Activated naive CD8-positive, alpha-beta T cell treated with anti-CD3 and anti-CD28 coated beads, Interleukin-2, amount 10 ng/mL, durations not matched to agents 7 days and 5 days (primary cell): ENCODE data around the gene OR2C1. TPM values are rescaled to one million over a fixed set of nuclear protein-coding genes. Genes with fewer than 3 reads are reported as not detected.

Experiments used
- ATAC-seq: fragments of 150-1000 bp; cut with Tn5 transposase; one replicate; pipeline ENCODE4 v1.10.0; 2021; ENCODE audit warnings: low read depth, moderate library complexity
- POLR2A ChIA-PET: fragments of 350-600 bp; sonication (Branson Sonifier 250); formaldehyde crosslinking; loops from one replicate; lab custom pipeline; 2021; ENCODE audit warnings: antibody characterized with exemption; lab: Charles Lee
- DNase-seq: peaks from one replicate; pipeline ENCODE4 v3.0.0; 2021
- H3K27ac Mint-ChIP-seq: one replicate; pipeline ENCODE4 v1.8.0; 2022; ENCODE audit warnings: mild to moderate bottlenecking, mixed read lengths
- H3K27me3 Mint-ChIP-seq: one replicate; pipeline ENCODE4 v1.8.0; 2022; ENCODE audit warnings: mild to moderate bottlenecking, moderate library complexity, mixed read lengths
- H3K36me3 Mint-ChIP-seq: one replicate; pipeline ENCODE4 v1.8.0; 2021; ENCODE audit warnings: mild to moderate bottlenecking, mixed read lengths
- H3K4me1 Mint-ChIP-seq: one replicate; pipeline ENCODE4 v1.8.0; 2021; ENCODE audit warnings: mixed read lengths
- H3K4me3 Mint-ChIP-seq: one replicate; pipeline ENCODE4 v1.8.0; 2022; ENCODE audit warnings: mild to moderate bottlenecking, moderate library complexity, mixed read lengths
- H3K9me3 Mint-ChIP-seq: one replicate; pipeline ENCODE4 v1.8.0; 2021; ENCODE audit warnings: mixed read lengths
- total RNA-seq, 2 experiments: library from RNA; stranded (reverse); gene quantifications; one replicate each; pipeline ENCODE4 v1.2.3, GENCODE V29; 2021

The OR2C1 gene
- total RNA-seq: not detected

DNA sequence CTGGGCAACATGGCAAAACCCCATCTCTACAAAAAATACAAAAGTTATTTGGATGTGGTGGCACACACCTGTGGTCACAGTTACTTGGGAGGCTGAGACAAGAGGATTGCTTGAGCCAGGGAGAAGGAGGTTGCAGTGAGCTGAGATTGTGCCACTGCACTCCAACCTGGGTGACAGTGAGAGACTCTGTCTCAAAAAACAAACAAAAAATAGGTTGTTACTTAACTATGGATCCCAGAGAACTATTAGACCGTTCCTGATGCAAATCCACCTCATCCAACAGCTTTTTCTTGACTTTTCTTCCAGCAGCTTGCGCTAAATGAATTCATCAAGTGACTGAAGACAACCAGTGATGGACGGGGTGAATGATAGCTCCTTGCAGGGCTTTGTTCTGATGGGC lies at the start of gene OR2C1:
OR2C1 (plus strand) TSS at position 301 of the 400 bp plus-strand sequence; CDS start at position 353, 52 bp downstream.
- POLR2A ChIA-PET: no interaction called here

DNA sequence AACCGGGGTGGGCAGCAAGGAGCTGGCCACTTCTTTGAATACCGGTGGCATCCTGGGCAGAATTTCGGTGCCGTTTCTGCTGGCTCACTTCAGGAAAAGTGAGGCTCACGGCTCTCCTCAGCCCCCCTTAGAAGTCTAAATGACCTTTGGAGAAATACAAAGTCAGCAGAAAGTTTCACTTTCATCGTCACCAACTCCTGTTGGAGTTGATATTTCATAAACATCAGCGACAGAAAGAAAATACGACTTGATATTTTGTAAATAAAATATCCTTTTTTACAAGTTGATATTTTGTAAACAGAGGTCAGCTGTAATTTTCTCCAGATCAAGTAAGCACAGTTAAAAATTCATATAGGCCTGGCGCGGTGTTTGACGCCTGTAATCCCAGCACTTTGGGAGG lies 49.6 kb upstream of the OR2C1 start:
- POLR2A ChIA-PET: interaction anchor here (0.9 to 3.1 kb wide), 10 partner anchors 8 to 272 kb away, joined by 3 to 31 read pairs (median 4); partner anchors contain the start of genes ZNF174, ZNF263 and ZSCAN32

More for the DNA sequence above, at the start of gene OR2C1:
- Mint-ChIP-seq H3K27me3 (peaks cover 4% of the 10 kb centered on the region), H3K9me3 (peaks cover 21% of the 10 kb centered on the region), H3K36me3 (no peaks in the 10 kb centered on the region), H3K4me3 (no peak within 1 kb of the TSS), H3K27ac (no peak within 1 kb of the TSS), H3K4me1 (peaks cover 2% of the 10 kb centered on the region)
- ATAC-seq: no peak
- no peak for DNase-seq

DNA sequence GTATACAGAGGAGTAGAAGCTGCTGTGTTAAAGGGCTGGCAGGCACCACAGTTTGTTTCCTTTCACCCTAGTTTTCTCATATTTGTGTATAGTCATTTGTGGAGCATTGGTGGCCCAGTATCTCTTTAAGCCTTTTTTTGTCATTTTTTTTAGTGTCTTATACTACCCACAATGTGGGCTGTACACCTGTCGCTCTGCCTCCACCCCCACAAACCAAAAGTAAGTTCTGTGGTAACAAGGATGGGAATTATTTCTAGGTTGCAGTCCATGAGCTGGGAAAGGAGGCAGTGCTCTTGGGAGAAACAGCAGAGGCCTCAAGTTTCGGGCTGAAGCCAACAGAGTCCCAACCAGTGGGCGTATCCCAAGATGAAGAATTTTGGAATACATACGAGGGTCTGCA lies 44.2 kb upstream of the OR2C1 start:
- peaks cover 97% of the 10 kb centered on the region for H3K36me3 Mint-ChIP-seq
- no peak for ATAC-seq
- no peak overlapping the region for H3K4me3 Mint-ChIP-seq
- peaks cover 3% of the 10 kb centered on the region for H3K4me1 Mint-ChIP-seq
- no peak for DNase-seq
- no peak overlapping the region for H3K27ac Mint-ChIP-seq
- POLR2A ChIA-PET: no interaction called here
- peaks cover 49% of the 10 kb centered on the region for H3K9me3 Mint-ChIP-seq
- no peaks in the 10 kb centered on the region for H3K27me3 Mint-ChIP-seq

More for the DNA sequence above, 49.6 kb upstream of the OR2C1 start:
- peaks cover 78% of the 10 kb centered on the region for H3K36me3 Mint-ChIP-seq
- peak overlapping the region; percentile 81 for H3K4me3 Mint-ChIP-seq
- no peak for ATAC-seq
- peaks cover 16% of the 10 kb centered on the region for H3K4me1 Mint-ChIP-seq
- H3K9me3 Mint-ChIP-seq: peaks cover 29% of the 10 kb centered on the region
- DNase-seq: no peak
- no peaks in the 10 kb centered on the region for H3K27me3 Mint-ChIP-seq
- peak overlapping the region; percentile 86 for H3K27ac Mint-ChIP-seq

GRCh38 chr16:3317315-3317999 lies 38.2 kb upstream of the OR2C1 start:
- peaks cover 63% of the 10 kb centered on the region for H3K9me3 Mint-ChIP-seq
- POLR2A ChIA-PET: interaction anchor here (1.2 to 1.8 kb wide), 2 partner anchors 12 to 84 kb away, joined by 5 to 6 read pairs; partner anchors contain the start of genes TIGD7, ZNF174 and ZNF75A
- ATAC-seq: no peak
- no peaks in the 10 kb centered on the region for H3K4me1 Mint-ChIP-seq
- H3K36me3 Mint-ChIP-seq: peaks cover 72% of the 10 kb centered on the region
- H3K27me3 Mint-ChIP-seq: no peaks in the 10 kb centered on the region
- no peak overlapping the region for H3K27ac Mint-ChIP-seq
- DNase-seq: no peak
- no peak overlapping the region for H3K4me3 Mint-ChIP-seq

- peaks cover 35% of the 10 kb centered on the region for H3K9me3 Mint-ChIP-seq
- POLR2A ChIA-PET: no interaction called here
- H3K4me3 Mint-ChIP-seq: no peak overlapping the region
- peaks cover 28% of the 10 kb centered on the region for H3K36me3 Mint-ChIP-seq
- DNase-seq (no peak), ATAC-seq (no peak)
- no peaks in the 10 kb centered on the region for H3K27me3 Mint-ChIP-seq
- no peaks in the 10 kb centered on the region for H3K4me1 Mint-ChIP-seq
- H3K27ac Mint-ChIP-seq: no peak overlapping the region
These were observed 33.9 kb upstream of the OR2C1 start for GRCh38 chr16:3321816-3322215.

DNA sequence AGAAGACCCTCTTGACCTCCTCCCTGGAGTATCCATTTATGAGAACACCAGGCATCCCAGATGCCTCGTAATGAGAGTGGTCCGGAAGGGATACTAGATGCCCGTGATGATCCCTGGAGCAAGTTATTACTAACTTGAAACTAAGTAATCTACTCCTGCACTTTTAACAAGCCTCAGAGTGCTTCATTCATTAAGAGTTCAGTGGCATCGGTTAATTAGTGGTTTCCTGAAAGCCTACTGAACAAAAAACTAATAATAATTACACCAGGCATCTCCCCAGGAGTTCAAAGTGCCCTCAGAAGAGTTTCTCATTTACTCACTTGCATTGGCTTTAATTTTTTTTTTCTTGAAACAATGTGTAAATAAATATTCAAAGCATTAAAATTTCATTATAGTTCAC lies 28.2 kb upstream of the OR2C1 start:
- Mint-ChIP-seq H3K27me3 (peaks cover 3% of the 10 kb centered on the region), H3K4me1 (no peaks in the 10 kb centered on the region), H3K9me3 (peaks cover 14% of the 10 kb centered on the region), H3K27ac (no peak overlapping the region), H3K4me3 (no peak overlapping the region), H3K36me3 (no peaks in the 10 kb centered on the region)
- POLR2A ChIA-PET: no interaction called here
- ATAC-seq (no peak), DNase-seq (no peak)

GRCh38 chr16:3328104-3328503 lies 27.6 kb upstream of the OR2C1 start:
- ATAC-seq (no peak), DNase-seq (no peak)
- Mint-ChIP-seq H3K27me3 (peaks cover 3% of the 10 kb centered on the region), H3K36me3 (no peaks in the 10 kb centered on the region), H3K9me3 (peaks cover 14% of the 10 kb centered on the region), H3K4me1 (no peaks in the 10 kb centered on the region), H3K27ac (no peak overlapping the region), H3K4me3 (no peak overlapping the region)
- POLR2A ChIA-PET: no interaction called here

DNA sequence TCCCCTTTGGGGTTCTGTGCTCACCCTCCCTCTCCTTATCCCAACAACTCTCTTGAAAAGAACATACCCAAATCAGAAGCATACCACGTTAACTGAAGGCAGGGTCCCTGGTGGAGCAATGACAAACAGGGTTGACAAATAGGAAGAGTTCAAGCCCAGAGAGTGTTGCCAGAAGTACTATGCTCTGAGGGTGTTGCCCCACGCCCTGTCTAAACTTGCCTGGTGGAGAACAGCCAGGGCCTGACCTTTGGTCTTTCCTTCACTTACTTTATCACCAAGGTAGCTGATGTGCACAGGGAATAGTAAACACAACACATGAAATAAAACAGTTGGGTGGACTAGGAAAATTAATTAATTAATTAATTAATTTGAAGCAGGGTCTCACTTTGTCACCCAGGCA lies 27.0 kb upstream of the OR2C1 start:
- POLR2A ChIA-PET: no interaction called here
- Mint-ChIP-seq H3K9me3 (peaks cover 16% of the 10 kb centered on the region), H3K27me3 (peaks cover 3% of the 10 kb centered on the region), H3K4me1 (no peaks in the 10 kb centered on the region), H3K36me3 (peaks cover 2% of the 10 kb centered on the region), H3K27ac (no peak overlapping the region), H3K4me3 (no peak overlapping the region)
- DNase-seq (no peak), ATAC-seq (no peak)

DNA sequence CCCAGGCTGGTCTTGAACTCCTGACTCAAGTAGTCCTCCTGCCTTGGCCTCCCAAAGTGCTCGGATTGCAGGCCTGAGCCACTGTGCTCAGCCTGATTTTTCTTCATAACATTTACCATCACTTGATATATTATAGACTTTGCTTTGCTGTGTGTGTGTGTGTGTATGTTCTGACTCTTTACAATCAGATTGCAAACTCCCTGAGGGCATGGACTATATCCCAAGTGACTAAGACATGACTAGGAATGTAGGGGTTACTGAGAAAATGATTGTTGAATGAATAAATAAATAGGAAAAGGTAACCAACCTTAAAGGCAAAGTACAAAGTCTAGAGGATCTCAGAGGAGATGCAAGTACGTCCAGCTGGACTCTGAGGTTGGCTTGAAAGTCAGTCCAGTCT lies 9.6 kb upstream of the OR2C1 start:
- no peaks in the 10 kb centered on the region for H3K36me3 Mint-ChIP-seq
- POLR2A ChIA-PET: no interaction called here
- peaks cover 6% of the 10 kb centered on the region for H3K9me3 Mint-ChIP-seq
- ATAC-seq (no peak), DNase-seq (no peak)
- no peaks in the 10 kb centered on the region for H3K4me1 Mint-ChIP-seq
- H3K27me3 Mint-ChIP-seq: no peaks in the 10 kb centered on the region
- no peak overlapping the region for H3K27ac Mint-ChIP-seq
- no peak overlapping the region for H3K4me3 Mint-ChIP-seq

DNA sequence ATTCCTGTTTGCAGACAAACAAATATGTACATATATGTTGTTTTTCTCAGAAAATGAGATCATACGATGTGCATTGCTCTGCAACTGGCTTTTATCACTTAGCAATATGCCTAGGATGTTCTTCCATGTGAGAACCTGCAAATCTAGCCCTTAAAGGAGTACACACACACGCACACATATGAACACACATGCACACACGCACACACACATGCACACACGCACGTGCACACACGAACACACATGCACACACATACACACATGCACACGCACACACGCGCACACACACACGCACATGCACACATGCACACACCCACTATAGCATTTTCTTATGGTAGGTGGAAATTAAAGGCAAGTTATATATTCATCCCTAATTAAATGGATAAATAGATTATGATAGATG lies 8.1 kb upstream of the OR2C1 start:
- Mint-ChIP-seq H3K27ac (no peak overlapping the region), H3K4me3 (no peak overlapping the region), H3K4me1 (no peaks in the 10 kb centered on the region), H3K9me3 (peaks cover 2% of the 10 kb centered on the region), H3K36me3 (no peaks in the 10 kb centered on the region), H3K27me3 (no peaks in the 10 kb centered on the region)
- POLR2A ChIA-PET: no interaction called here
- DNase-seq (no peak), ATAC-seq (no peak)

DNA sequence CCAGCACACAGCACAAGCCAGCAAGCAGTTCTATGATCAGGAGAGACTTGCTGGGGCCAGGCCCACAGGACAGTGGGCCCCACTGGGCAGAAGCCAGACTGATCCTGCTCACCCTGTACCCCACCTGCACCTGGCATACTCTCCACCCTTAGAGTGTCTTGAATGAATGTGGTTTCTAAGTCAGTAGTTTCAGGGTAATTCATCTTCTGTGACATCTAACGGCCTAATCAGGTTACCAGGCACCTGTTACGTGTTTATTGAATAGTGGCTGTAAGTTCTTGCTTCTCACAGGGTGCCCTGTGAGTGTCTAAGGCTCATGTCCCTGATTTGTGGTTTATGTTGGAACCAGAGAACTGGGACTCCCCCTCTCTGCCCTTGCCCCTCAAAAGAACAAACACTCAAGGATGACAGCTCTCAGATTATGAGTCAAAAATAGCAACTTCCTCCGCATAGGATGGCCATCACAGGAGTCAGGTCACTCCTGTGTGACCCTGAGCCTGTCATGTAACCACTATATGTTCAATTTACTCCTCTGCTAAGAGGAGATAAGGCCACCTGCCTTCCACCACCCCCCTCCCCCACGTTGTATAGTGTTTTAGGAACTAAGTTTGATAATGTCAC lies 7.0 kb upstream of the OR2C1 start:
- Mint-ChIP-seq H3K27ac (no peak overlapping the region), H3K36me3 (no peaks in the 10 kb centered on the region), H3K4me1 (peaks cover 1% of the 10 kb centered on the region), H3K27me3 (no peaks in the 10 kb centered on the region), H3K4me3 (no peak overlapping the region), H3K9me3 (peaks cover 3% of the 10 kb centered on the region)
- ATAC-seq (no peak), DNase-seq (no peak)
- POLR2A ChIA-PET: no interaction called here

GRCh38 chr16:3349175-3349574 lies 6.5 kb upstream of the OR2C1 start:
- H3K9me3 Mint-ChIP-seq: peaks cover 7% of the 10 kb centered on the region
- no peak overlapping the region for H3K27ac Mint-ChIP-seq
- peaks cover 2% of the 10 kb centered on the region for H3K4me1 Mint-ChIP-seq
- POLR2A ChIA-PET: no interaction called here
- DNase-seq (no peak), ATAC-seq (no peak)
- H3K27me3 Mint-ChIP-seq: no peaks in the 10 kb centered on the region
- H3K36me3 Mint-ChIP-seq: no peaks in the 10 kb centered on the region
- H3K4me3 Mint-ChIP-seq: no peak overlapping the region

GRCh38 chr16:3356118-3356517 lies 429 bp downstream of the OR2C1 start:
- Mint-ChIP-seq H3K4me1 (peaks cover 2% of the 10 kb centered on the region), H3K27me3 (peaks cover 6% of the 10 kb centered on the region), H3K9me3 (peaks cover 21% of the 10 kb centered on the region), H3K27ac (no peak overlapping the region), H3K36me3 (no peaks in the 10 kb centered on the region), H3K4me3 (no peak overlapping the region)
- ATAC-seq (no peak), DNase-seq (no peak)
- POLR2A ChIA-PET: no interaction called here

- no peak for ATAC-seq
- Mint-ChIP-seq H3K36me3 (no peaks in the 10 kb centered on the region), H3K9me3 (peaks cover 30% of the 10 kb centered on the region), H3K4me3 (no peak overlapping the region), H3K27ac (no peak overlapping the region), H3K27me3 (peaks cover 6% of the 10 kb centered on the region), H3K4me1 (no peaks in the 10 kb centered on the region)
- no peak for DNase-seq
- POLR2A ChIA-PET: no interaction called here
These were observed 3.2 kb downstream of the OR2C1 start for GRCh38 chr16:3358871-3359270.
